Stimulated activated CD4-positive, alpha-beta T cell treated with anti-CD3 and anti-CD28 coated beads, Interleukin-15, amount 100 ng/mL, for 1 hour (primary cell): ENCODE results near the gene ELF4.

Experiments used
- DNase-seq, 2 donors: peaks; one replicate each; pipeline ENCODE4 v3.0.0-alpha.2; 2020; ENCODE audit warnings: low read depth in 1 of 2, low spot score in 1 of 2

ELF4 gene

GRCh38 chrX:130085551-130086446, 24.5 kb downstream of the ELF4 start:
- no peak for DNase-seq

- DNase-seq, result no peak
Measured at GRCh38 chrX:130084631-130085237, 25.6 kb downstream of the ELF4 start.

GRCh38 chrX:130083656-130084382, 26.5 kb downstream of the ELF4 start:
- DNase-seq, result no peak

DNA sequence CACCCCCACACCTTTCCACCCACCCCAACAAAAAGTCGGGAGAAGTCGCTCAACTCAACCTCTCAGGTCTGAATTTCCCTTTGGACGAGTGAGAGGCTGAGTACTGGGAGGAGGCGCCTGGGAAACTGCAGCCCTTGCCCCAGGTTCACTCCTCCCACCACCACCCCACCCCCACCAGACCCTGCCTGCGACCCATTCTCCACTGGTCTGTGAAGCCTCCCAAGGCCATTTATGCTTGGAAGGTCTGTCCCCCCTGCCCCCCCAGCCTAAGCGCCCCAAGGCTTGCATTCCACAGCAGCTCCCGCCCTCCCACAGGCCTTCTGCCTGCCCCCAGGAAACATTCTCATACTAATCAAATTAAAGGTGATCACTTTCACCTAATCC, 27.2 kb downstream of the ELF4 start:
- no peak for DNase-seq

GRCh38 chrX:130082244-130083106, 27.8 kb downstream of the ELF4 start:
- peak; percentile 45 to 53 for DNase-seq

DNA sequence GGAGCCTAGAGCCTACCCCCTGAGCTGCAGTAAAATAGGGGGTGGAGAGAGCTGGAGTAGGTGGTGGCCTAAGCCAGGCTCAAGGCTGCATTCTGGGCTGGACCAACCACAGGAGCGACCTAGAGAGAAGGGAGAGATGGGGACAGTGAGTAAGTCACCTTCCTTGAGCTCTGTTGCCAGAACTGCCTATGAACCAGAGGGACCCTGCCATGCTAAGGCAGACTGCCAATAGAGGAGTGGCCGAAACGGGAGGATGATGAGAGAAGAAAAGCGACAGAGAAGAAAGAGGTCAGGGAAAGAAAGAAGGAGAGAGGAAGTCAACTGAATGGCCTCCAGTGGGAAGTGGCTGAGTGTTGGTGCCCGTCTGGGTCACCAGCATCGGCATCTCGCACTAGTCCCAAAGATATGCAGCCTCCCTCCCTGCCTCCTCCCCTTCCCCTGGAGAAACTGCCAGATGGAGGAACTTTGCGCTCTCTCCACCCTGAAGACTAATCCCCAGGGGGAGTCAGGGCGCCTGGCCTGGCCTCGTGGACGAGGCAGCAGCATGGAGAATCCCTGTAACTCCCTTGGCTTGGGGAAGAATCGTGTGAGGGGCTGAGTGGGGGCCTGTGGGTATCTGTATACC, 28.8 kb downstream of the ELF4 start:
- DNase-seq, result no peak

GRCh38 chrX:130080791-130081367, 29.4 kb downstream of the ELF4 start:
- no peak for DNase-seq

GRCh38 chrX:130079824-130080406, 30.4 kb downstream of the ELF4 start:
- peak in 1 of 2 donors; percentile 26 for DNase-seq

- no peak for DNase-seq
Measured at GRCh38 chrX:130075777-130076176, 34.5 kb downstream of the ELF4 start.

DNA sequence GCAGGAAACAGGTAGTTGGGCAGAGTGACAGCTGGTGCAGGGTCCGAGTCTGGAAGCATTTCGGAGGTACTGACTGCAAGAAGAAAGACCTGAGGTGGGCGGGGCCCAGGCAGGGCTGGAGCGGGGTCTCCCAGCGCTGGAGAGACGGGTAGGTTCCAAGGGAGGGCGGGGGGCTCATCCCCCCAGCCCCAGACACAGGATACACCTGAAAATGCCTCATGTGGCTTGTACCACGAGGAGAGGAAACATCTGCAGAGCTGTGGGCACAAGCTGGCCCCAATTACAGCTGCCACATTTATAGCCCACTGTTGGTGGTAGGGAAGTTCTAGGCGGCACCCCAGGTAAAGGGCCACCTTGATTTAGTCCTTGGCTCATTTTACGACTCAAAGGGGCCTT, 38.0 kb downstream of the ELF4 start:
- DNase-seq, result no peak

GRCh38 chrX:130071611-130072344, 38.5 kb downstream of the ELF4 start:
- DNase-seq, result no peak

DNA sequence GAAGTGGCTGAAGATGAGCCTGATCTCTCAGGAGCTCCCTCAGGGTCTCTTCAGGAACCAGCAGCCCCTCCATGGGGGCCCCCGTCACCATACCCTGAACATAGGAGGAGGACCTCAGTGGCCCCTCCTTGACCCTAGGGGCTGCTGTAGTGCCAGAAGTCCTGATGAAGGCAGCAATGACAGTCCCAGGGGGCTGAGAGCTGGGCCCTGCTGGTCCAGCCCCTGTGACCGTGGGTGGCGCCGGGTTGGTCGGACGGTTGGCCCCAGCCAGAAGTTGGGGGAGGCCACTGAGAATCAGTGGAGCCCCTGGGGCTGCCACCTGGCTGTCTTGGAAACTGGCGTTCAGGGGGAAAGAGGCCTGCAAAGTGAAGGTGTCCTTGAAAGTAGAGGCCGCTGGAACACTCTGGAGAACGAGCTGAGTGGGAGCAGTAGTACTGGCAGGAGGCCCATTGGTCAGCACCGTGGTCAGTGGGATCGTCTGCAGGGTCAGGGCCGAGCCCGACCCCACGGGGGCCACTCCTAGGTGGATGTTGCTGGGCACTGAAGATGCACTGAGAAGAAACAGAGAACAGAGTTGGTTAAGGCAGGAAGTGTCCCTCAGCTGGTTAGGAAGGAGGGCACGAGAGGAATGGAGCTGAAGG, 43.2 kb downstream of the ELF4 start:
- DNase-seq, result no peak

DNA sequence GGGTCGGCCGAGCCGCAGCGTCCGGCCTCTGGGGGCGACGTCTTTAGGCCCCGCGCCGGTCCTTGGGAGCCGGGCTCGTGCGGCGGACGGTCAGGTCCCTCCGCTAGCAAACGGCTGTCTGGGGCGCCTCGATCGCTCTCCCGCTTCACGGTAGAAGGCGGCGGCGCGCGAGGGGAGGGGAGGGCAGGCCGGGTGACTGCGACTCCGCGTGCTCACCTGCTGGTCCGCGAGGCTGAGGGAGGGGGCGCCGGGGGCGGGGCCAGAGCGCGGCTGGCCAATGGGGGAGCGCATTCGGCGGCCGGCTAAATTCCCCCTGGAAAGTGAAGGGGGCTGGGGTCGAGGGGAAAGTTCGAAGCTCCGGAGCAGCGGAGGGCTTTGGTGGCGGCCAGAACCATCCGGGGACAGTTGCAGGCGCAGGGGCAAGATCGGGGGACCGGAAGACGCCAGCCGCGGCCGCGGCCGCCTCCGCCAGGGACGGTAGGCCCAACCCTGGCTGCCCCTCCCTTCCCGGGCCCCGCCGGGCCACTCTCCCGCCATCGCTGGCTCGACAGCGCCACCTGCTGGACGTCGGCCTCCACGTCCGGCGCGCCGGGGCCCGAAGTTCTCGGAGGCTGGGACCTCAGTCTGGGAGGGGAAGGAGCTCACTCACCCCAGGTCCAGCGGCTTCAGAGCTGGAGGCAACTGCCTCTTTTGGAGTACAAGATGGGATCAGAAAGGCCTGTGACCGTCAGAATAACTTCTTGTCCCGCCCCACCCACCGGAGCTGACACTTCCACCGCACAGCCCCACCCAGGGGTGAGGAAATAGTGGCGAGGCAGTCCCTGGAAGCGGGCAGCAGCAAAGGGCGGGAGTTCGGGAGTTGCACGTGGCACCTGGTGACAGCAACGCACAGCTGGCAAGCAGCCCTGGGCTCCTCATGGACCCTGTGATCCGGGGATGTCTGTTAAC, 49.9 kb downstream of the ELF4 start:
- peak; percentile 68 to 77 for DNase-seq

GRCh38 chrX:130058652-130059051, 51.6 kb downstream of the ELF4 start:
- no peak for DNase-seq

DNA sequence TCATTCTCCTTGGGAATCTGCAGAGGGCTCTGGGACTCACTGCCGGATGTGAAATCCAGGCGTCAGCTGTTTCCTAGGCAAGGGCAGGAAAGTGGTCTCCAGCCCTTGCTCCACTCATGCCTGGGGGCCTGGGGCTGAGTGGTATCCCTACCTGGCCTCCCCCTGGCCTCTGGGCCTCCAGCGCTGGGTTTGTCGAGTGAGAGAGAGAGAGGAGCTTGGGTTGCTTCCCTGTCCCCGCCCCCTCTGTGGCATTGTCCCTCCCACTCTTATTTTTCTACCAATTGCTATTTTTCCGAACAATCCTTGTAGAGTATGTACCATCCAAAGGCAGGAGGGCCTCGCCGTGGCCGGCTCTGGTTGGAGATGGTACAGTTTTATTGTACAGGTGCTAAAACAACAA, 53.1 kb downstream of the ELF4 start:
- no peak for DNase-seq

DNA sequence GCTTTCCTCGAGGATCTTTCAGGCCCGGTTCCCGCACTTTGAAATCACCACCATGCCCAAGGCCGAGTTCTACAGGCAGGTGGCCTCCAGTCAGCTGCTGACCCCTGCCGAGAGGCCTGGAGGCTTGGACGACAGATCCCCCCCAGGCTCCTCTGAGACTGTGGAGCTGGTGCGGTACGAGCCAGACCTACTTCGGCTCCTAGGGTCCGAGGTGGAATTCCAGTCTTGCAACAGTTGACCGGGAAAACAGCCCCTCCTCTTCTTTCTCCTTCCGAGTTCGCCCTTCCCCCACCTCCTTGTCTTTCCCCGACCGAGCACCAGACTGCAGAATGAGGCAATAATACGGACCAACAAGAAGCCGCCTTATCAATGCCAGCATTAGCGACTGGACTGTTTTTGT, 54.4 kb downstream of the ELF4 start:
- no peak for DNase-seq

- no peak for DNase-seq
Measured at GRCh38 chrX:130055103-130055502, 55.2 kb downstream of the ELF4 start.

- DNase-seq, result no peak
Measured at GRCh38 chrX:130053236-130053635, 57.1 kb downstream of the ELF4 start.
